GM19035 (cell line): ENCODE measurements around the gene TAOK2.

Experiments
- ATAC-seq: cut with Tn5 transposase; IDR thresholded peaks from one replicate; pipeline ENCODE4 v1.9.1; 2021; ENCODE audit not compliant: unreplicated experiment

The TAOK2 gene

DNA sequence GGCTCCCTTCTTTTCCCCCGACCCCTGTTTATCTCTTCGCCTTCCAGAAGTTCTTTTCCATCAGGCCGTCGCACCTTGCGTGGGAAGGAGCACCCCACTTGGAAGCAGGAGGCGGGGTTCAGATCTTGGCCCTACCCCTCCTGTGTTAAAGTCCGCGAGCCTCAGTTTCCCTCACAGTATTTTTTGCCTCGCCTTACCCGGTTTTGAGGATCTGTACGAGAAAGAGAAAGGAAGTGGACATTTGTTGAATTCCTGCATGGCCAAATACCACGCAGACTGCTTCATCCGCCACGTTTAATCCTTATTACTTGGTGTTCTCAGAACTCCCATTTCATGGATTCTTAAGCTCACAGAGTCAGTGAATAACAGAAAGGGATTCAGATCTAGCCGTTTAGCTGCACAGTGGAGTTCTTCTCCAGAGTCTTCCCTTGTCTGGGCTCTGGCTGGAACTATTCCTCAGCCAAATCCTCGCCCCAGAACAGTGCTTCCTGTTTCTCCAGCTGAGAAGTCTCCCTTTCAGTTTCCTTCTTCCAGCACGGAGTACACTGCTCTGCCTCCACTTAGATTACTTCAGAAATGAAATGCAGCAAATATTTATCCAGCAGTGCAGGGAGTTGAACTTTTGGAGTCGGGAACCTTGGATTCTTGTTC is 11.2 kb upstream of the TAOK2 start:
- peak; percentile 10 for ATAC-seq

DNA sequence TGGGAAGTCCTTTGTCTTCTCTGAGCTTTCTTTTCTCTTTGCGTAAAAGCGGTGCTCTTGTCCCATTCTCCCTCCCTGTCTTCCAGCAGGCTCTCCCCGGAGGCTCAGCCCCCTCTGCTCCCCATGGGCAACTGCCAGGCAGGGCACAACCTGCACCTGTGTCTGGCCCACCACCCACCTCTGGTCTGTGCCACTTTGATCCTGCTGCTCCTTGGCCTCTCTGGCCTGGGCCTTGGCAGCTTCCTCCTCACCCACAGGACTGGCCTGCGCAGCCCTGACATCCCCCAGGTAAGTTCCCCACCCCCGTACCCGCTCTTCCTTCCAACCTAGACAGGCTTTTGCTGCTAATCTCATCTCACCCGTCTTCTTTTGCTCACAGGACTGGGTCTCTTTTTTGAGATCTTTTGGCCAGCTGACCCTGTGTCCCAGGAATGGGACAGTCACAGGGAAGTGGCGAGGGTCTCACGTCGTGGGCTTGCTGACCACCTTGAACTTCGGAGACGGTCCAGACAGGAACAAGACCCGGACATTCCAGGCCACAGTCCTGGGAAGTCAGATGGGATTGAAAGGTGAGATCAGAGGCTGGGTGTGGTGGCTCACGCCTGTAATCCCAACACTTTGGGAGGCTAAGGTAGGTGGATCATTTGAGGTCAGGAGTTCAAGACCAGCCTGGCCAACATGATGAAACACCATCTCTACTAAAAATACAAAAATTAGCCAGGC is 10.5 kb upstream of the TAOK2 start:
- no peak for ATAC-seq

DNA sequence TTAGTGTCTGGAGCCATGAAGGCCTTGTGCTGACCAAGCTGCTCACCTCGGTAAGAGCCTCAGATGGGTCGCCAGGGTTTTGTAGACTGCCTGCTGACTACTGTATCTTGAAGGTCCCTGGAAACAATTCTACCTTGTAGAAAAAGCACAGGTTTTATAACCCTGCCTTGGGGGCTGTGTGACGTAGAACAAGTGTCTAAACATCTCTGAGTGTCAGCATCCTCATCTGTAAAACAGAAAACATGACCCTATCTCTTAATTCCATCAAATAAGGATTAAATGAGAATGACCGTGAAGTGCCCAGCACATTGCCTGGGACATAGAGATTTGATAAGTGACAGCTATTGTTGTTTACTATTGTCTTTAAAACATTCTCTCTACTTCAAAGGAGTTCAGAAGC is 5.5 kb upstream of the TAOK2 start:
- ATAC-seq: no peak

DNA sequence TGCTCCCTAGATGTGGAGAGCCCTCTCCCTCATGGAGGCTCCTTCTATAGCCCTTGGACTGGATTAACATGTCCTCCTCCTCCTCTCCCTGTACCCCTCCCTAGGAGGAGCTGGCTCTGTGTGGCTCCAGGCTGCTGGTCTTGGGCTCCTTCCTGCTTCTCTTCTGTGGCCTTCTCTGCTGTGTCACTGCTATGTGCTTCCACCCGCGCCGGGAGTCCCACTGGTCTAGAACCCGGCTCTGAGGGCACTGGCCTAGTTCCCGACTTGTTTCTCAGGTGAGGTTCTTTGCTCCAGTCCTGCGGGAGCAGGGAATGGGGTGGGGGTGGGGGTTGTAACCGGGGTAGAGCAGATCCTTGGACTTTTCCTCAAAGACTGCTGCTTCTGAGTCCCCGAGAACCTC is 2.4 kb upstream of the TAOK2 start:
- no peak for ATAC-seq

DNA sequence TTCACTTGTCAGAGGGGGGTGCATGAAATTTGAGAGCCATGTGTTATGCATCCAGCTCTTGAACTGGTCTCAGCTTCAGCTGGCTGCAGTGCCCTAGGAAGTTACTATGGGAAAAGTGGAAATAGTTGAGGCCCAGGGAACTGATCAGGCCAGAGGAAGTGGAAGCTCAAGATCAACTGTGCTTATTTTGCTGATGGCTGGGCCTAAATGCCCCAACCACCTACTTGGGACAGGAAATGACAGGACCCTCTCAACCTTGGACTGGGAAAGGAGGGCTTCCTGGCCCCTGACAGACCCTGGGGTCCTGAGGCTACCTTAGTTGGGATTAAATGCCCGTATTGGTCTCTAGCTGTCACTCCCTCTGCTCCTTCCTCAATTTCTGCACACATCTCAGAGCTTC is 1.2 kb upstream of the TAOK2 start:
- ATAC-seq: no peak

DNA sequence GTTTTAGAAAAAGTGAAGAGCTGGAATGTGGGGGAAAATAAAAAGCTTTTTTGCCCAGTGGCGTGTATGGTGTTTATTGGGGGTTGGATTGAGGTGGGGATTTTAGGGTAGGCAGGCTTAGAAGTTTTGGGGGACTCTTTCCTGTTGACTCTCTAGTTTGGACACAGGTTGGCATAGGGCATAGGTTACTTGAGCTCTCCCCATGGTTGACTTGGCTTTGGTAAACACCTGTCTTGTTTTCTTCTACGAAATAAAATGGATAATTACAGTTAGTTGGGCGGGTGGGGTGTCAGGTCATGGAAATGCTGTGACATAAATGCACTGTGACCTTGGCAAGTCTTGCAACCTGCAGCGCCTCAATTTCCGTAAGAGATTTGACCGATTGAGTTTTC is 680 bp upstream of the TAOK2 start:
- no peak for ATAC-seq

DNA sequence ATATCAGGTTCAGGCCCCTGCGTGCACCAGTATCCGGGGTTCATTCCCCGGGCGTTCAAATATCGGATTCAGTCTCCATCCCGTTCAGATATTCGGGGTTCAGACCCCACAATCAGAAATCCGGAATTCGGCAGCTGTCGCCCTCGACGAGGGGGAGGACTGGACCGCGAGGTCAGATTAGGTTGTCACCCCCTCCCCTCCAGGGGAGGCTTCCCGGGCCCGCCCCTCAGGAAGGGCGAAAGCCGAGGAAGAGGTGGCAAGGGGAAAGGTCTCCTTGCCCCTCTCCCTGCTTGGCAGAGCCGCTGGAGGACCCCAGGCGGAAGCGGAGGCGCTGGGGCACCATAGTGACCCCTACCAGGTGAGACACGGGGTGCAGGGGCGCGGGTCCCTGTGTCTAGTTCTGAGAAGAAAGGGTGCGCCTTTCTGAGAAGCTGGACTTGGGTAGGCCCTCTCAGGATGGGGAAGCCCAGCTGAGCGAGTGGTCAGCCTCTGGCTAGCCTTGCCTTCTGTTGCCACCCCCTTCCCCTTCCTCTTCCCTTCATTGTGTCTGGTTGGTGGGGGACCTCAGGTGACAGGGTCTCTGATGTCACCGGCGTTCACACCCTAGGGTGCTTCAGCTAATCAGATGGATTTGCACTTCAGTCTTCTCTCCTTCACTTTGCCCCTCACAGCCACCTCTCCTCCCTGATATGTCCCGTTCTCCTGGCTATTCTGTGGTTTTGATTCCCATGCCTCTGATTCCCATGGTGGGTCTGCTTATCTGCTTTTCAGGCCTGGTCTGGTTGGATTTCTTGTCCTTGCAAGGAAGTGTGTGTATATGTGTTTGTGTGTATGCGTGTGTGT is 844 bp downstream of the TAOK2 start:
- no peak for ATAC-seq

DNA sequence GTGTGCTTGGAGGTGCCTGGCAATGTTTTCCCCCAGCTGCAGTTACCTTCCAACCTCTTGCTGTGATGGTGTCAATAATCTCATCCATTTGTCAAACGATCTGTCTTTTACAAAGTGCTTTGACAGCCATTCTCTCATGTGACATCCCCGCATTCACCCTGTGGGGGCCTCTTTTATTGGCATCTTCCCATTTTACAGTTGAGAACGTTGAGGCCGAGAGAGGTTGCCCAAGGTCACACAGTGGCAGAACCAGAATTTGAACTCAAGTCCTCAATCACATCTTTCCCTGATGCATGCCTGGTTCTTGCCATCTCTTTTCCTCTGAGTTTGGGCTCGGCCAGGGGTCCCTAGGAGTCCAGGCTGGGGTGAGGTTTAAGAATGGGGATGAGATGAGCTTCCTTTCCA is 1.5 kb downstream of the TAOK2 start:
- ATAC-seq: no peak

DNA sequence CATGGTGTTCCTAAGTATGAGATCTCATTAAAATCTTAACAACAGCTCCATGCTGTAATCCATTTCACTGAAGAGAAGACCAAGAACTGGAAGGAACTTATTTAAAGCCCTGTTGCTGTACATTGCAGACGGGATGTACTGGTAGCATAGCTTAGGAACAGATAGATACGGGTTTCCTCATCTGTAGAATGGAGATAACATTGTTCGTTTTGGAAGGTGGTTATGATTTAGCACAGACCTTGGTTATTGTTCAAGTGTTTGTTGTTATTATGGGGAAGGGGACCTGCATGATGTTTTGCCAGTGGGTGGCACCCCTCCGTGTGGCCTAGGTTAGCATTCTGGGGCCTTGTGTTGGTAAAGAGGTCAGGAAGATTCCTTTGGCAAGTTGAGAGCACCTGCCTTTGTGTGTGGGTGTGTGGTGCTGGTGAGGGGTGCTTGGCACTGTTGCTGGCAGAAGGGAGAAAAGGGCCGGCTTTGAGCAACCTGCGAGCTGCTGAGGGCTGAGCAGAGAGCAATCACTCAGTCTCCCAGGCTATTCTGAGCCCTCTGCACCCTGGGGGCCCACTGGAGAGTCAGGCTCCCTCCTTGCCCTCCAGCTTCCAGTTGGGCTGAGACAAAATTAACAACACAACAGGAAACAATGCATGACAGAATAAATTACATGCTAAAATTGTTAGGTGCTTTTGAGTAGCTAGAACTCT is 2.3 kb downstream of the TAOK2 start:
- ATAC-seq: no peak

DNA sequence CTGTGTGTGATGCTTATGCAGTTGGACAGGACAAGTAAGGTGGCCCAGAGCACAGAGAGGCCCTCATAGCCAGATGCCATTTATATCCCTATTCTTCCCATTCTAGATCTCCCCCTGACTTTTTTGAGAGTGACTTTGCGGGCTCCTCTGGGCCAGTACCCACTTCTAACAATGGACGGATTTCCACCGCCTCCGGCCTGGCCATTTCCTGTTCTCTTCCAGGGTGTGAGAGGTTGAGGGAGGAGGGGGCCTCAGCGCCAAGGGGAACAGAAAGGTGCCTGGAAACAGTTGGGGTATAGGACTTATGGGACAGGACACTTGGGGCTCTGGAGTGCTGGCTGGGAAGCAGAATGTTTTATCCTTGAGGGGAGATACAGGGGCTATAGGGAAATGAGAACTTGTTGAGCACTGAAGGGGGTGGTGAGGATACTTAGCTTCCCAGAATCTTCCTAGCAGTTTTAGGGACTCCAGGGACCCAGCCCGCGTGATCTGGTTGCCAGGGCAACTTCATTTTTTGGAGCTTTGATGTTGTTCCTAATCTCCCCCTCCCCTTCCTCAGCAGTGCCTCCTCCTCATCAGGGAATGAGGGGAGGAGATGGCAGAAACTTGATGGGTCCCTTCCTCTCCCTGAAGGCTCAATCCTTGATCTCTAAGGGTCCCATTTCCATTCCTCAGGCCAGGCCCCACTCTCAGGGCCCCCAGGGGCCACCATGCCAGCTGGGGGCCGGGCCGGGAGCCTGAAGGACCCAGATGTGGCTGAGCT is 3.6 kb downstream of the TAOK2 start:
- ATAC-seq: no peak

DNA sequence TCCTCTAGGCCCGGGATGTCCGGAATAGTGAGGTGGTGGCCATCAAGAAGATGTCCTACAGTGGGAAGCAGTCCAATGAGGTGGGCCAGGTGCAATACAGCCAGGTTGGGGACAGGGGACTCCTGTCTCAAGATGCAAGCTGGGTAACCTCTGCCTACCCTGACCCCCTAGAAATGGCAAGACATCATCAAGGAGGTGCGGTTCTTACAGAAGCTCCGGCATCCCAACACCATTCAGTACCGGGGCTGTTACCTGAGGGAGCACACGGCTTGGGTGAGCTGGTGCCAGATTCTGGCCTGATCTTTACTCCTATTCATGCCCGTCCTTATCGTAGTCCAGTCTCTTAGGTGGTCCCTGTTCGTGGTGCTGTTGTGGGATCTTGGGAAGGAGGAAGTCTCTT is 4.4 kb downstream of the TAOK2 start:
- no peak for ATAC-seq

DNA sequence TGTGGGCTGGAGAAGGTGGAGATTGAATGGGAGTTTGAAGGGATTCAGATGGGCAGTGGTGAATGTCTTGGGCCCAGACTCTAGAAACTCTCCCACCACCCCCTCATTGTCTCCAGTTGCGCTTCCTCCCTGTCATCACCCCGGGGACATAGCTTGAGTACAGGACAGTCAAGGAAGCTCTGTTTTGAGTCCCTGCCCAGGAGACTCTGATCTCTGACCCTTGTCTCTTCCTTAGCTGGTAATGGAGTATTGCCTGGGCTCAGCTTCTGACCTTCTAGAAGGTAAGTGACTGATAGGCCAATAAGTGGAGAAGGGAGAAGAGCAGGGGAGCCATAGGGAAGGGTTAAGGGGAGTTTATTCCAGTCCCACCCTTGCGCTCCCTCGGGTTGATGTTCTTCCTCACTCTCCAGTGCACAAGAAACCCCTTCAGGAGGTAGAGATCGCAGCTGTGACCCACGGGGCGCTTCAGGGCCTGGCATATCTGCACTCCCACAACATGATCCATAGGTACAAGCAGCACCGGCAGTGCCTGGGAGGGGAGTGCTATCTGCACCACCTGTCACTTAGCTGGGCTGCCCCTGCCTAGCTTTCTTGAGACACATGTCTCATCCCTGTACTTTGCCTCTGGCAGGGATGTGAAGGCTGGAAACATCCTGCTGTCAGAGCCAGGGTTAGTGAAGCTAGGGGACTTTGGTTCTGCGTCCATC is 5.0 kb downstream of the TAOK2 start:
- no peak for ATAC-seq

DNA sequence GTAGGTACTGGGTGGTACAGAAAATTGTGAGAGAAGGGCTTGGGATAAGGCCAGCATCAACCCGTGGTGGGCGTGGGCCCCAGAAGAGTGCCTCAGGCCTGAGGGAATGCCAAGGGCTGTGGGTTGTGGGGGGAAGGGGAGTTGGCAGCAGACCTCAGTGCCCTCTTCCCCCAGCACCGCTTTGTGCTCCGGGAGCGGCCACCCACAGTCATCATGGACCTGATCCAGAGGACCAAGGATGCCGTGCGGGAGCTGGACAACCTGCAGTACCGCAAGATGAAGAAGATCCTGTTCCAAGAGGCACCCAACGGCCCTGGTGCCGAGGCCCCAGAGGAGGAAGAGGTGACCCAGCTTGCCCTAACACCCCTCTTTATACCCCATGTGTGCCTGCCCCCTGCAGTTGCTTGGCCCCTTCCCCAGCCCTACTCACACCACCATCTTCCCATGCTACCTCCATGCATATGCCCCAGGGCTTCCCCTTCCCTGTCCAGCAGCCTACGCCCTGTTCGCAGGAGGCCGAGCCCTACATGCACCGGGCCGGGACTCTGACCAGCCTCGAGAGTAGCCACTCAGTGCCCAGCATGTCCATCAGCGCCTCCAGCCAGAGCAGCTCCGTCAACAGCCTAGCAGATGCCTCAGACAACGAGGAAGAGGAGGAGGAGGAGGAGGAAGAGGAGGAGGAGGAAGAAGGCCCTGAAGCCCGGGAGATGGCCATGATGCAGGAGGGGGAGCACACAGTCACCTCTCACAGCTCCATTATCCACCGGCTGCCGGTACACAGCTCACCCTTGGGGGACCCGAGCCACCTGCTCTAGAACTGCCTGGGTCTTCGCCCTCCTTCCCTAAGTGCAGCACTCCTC is 9.1 kb downstream of the TAOK2 start:
- no peak for ATAC-seq

DNA sequence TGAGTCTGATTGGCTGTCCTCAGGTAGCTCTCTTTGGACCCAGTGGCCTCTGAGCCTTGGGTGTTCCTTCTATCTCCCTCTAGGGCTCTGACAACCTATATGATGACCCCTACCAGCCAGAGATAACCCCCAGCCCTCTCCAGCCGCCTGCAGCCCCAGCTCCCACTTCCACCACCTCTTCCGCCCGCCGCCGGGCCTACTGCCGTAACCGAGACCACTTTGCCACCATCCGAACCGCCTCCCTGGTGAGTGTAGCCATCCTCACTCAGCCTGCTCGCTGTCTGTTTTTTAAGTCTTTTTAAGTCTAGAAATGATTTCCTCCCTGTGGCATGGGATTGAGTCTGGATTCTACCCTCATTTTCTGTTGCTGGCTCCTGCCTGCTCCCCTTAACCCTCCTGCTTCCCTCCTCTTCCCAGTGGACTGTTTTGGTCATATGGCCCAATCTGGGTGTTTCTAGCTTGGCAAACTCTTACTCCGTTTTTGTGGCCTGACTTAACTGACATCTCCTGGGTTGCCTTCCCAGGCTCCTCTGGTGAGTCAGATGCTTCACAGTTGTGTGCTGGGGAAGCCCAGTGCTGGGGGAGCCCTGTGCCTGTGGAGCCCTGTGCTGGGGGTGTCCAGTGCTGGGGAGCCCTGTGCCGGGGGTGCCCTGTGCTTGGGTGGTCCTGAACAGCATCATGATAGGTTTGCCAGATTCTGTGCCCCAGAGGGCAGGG is 9.9 kb downstream of the TAOK2 start:
- ATAC-seq: no peak

DNA sequence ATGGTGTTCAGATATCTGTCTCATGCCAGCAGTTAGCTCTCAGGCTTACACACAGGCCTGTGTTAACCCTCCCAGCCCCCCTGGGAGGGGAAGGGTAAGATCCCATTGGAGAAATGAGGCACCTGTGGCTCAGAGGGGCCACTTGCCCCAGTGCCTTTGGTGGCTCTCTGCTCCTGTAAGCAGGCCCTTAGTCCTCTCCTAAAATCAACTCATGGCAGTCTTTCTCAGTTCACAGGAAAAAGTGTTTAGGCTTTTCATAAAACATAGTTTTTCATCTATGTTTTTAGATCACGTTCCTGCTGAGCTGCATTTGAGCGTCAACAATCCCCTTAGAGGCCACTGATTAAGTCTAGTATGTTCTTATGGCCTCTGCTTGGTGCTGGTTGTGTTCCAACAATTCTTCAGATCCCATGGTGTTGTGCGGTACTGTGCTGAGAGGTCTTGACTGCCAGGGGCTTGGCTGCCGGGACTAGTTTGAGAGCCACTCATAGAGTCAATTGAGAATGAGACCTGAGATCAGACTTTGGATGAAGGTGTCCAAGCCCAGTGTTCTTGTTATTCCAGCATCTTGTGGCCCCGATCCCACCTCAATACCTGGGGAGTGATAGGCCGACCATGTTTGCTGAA is 10.6 kb downstream of the TAOK2 start:
- no peak for ATAC-seq

DNA sequence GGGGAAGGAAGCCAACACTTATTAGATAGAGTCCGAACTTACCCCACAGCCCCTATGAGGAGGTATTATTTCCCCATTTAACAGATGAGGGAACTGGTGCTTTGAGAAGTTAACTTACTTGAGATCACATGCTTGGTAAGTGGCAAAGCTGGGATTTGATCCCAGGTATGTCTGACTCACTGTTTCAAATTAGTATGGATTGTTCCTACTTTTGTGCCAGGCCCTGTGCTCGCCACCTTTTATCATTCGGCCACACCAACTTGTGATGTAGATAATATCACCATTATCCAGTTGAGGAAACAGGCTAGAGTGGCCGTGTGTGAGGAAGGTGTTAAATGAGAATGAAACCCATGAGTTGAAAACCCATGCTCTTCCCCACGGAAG is 11.1 kb downstream of the TAOK2 start:
- no peak for ATAC-seq

DNA sequence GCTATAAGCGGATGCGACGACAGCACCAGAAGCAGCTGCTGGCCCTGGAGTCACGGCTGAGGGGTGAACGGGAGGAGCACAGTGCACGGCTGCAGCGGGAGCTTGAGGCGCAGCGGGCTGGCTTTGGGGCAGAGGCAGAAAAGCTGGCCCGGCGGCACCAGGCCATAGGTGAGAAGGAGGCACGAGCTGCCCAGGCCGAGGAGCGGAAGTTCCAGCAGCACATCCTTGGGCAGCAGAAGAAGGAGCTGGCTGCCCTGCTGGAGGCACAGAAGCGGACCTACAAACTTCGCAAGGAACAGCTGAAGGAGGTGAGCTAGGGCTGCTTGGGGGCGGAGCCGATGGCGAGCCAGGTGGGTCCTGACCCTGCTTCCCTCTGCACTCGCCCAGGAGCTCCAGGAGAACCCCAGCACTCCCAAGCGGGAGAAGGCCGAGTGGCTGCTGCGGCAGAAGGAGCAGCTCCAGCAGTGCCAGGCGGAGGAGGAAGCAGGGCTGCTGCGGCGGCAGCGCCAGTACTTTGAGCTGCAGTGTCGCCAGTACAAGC is 11.7 kb downstream of the TAOK2 start:
- ATAC-seq: no peak

DNA sequence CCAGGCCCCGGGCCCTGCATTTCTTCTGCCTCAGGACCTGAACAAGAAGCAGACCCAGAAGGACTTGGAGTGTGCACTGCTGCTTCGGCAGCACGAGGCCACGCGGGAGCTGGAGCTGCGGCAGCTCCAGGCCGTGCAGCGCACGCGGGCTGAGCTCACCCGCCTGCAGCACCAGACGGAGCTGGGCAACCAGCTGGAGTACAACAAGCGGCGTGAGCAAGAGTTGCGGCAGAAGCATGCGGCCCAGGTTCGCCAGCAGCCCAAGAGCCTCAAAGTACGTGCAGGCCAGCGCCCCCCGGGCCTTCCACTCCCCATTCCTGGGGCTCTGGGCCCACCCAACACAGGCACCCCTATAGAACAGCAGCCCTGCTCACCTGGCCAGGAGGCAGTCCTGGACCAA is 12.6 kb downstream of the TAOK2 start:
- no peak for ATAC-seq
